Activated naive CD8-positive, alpha-beta T cell treated with anti-CD3 and anti-CD28 coated beads, Interleukin-2, amount 50 U/mL, for 16 hours (primary cell): ENCODE results near the gene PRPF6.
A peak's percentile ranks its signal among the peaks of the same experiment; 100 is the strongest.
"Not testable (repeated sequence)": the region's sequence is repeated elsewhere in the genome, so short reads cannot be mapped to it uniquely, and the experiment has no call there.

Source experiments
- DNase-seq: peaks from one replicate; pipeline ENCODE4 v3.0.0-alpha.2; 2020; ENCODE audit warnings: low read depth, low spot score

The PRPF6 gene

GRCh38 chr20:63973636-63974401, 7.1 kb upstream of the PRPF6 start:
- peak; percentile 62 for DNase-seq

GRCh38 chr20:63974402-63975200, 6.3 kb upstream of the PRPF6 start:
- no peak for DNase-seq

GRCh38 chr20:63976511-63976910, 4.4 kb upstream of the PRPF6 start:
- DNase-seq, result not testable (repeated sequence)

- DNase-seq, result no peak
Observed at GRCh38 chr20:63976980-63977738, 3.8 kb upstream of the PRPF6 start.

GRCh38 chr20:63977739-63978276, 3.1 kb upstream of the PRPF6 start:
- no peak for DNase-seq

GRCh38 chr20:63978319-63979228, 2.4 kb upstream of the PRPF6 start:
- DNase-seq, result no peak

GRCh38 chr20:63979229-63979556, 1.7 kb upstream of the PRPF6 start:
- DNase-seq, result no peak

- peak; percentile 84 for DNase-seq
Observed at GRCh38 chr20:63979557-63980316, 1.2 kb upstream of the PRPF6 start, which contains the start of gene SAMD10. TSS of gene SAMD10 (minus strand) at chr20:63979642. CDS start at chr20:63979467, 175 bp downstream.

GRCh38 chr20:63980317-63980805, 571 bp upstream of the PRPF6 start:
- DNase-seq, result no peak

GRCh38 chr20:63982937-63983336, 2.0 kb downstream of the PRPF6 start:
- DNase-seq, result no peak

GRCh38 chr20:64000906-64001305, 20.0 kb downstream of the PRPF6 start:
- DNase-seq, result no peak

- no peak for DNase-seq
Observed at GRCh38 chr20:64001607-64002011, 20.7 kb downstream of the PRPF6 start.

GRCh38 chr20:64003960-64004725, 23.2 kb downstream of the PRPF6 start:
- no peak for DNase-seq

GRCh38 chr20:64005394-64005793, 24.5 kb downstream of the PRPF6 start:
- no peak for DNase-seq

- no peak for DNase-seq
Observed at GRCh38 chr20:64006490-64006889, 25.6 kb downstream of the PRPF6 start.

- no peak for DNase-seq
Observed at GRCh38 chr20:64006902-64007301, 26.0 kb downstream of the PRPF6 start.

- no peak for DNase-seq
Observed at GRCh38 chr20:64009811-64010387, 29.0 kb downstream of the PRPF6 start.

- DNase-seq, result no peak
Observed at GRCh38 chr20:64010711-64011237, 29.8 kb downstream of the PRPF6 start.

- no peak for DNase-seq
Observed at GRCh38 chr20:64011366-64011779, 30.4 kb downstream of the PRPF6 start.
